ENCODE data around the gene ASCC1.
"Not testable (repeated sequence)": the region's sequence is repeated elsewhere in the genome, so short reads cannot be mapped to it uniquely, and the experiment has no call there.

Gene ASCC1

DNA sequence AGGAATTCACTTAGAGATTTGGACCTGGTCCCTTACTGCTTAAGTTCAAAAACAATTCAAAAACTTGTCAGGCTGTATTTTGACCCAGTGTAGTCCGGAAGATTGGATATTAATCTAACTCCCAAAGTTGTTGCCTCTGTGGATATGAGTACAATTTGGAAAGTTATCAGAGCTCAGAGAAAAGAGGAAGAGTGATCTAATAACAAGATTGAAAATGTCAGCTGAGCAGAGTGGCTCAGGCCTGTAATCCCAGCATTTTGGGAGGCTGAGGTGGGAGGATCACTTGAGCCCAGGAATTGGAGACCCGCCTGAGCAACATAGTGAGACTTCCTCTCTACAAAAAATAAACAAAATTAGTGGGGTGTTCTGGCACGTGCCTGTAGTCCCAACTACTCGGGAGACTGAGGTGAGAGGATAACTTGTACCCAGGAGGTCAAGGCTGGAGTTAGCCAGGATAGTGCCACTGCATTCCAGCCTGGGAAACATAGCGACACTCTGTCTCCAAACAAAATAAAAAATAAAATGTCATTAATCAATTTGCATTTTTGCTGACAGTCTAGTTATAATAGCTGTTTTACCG lies 3.2 kb upstream of the ASCC1 start:
- no peak for DNase-seq

GRCh38 chr10:72218726-72219125 lies 2.6 kb upstream of the ASCC1 start:
- DNase-seq, result no peak

GRCh38 chr10:72218325-72218724 lies 2.2 kb upstream of the ASCC1 start:
- no peak for DNase-seq

GRCh38 chr10:72211832-72212231 lies 4.2 kb downstream of the ASCC1 start:
- DNase-seq, result not testable (repeated sequence)

DNA sequence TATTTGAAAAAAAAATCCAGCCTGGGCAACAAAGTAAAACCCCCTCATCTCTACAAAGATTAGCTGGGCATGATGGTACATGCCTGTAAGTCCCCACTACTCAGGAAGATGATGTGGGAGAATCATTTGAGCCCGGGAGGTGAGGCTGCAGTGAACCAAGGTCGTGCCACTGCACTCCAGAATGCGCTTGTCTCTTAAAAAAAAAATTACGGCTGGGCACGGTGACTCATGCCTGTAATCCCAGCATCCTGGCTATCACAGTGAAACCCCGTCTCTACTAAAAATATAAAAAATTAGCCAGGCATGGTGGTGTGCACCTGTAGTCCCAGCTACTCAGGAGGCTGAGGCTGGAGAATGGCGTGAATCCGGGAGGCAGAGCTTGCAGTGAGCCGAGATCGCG lies 4.7 kb downstream of the ASCC1 start:
- not testable (repeated sequence) for DNase-seq

DNA sequence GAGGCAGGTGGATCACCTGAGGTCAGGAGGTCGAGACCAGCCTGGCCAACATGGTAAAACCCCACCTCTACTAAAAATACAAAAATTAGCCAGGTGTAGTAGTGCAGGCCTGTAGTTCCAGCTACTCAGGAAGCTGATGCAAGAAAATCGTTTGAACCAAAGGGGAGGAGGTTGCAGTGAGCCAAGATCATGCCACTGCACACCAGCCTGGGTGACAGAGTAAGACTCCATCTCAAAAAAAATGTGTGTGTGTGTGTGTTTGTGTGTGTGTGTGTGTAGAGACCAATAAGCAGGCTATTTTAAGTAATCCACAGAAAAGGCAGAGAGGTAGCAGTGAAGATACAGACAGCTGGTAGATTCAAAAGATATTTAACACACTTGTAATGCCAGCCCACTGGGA lies 7.5 kb downstream of the ASCC1 start:
- not testable (repeated sequence) for DNase-seq

- no peak for DNase-seq
These were observed 9.4 kb downstream of the ASCC1 start for GRCh38 chr10:72206511-72207229.

DNA sequence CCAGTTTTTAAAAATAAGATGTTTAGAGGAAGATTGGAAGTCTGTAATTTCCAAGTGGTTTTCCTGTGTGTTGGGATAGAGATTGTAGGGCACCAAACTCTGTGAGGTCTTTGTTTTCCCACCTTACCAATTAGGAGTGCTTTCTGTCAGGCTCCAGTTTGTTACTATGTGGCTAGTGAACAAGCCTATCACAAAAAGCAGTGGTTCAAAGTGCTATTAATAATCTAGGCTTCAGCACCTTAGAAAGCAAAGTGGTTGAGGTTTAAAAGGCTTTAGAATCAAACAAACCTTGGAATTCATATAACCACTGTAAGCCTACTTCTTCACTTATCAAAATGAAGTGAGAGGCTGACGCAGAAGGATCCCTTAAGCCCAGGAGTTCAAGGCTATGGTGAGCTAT lies 11.4 kb downstream of the ASCC1 start:
- DNase-seq, result no peak

- no peak for DNase-seq
These were observed 11.8 kb downstream of the ASCC1 start for GRCh38 chr10:72204296-72204695.

DNA sequence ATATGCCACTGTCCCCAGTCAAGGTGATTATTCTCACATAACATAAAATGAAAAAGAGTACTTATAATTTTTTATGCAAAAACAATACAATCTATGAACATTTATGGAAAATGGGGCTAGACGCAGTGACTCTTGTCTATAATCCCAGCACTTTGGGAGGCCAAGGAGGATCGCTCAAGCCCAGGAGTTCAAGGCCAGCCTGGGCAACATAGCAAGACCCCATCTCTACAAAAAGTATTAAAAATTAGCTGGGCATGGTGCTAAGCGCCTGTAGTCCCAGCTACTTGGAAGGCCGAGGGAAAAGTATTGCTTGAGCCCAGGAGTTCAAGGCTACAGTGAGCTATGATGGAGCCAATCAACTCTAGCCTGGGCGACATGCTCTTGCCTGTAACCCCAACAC lies 14.8 kb downstream of the ASCC1 start:
- DNase-seq, result no peak

- no peak for DNase-seq
These were observed 15.2 kb downstream of the ASCC1 start for GRCh38 chr10:72200883-72201282.

DNA sequence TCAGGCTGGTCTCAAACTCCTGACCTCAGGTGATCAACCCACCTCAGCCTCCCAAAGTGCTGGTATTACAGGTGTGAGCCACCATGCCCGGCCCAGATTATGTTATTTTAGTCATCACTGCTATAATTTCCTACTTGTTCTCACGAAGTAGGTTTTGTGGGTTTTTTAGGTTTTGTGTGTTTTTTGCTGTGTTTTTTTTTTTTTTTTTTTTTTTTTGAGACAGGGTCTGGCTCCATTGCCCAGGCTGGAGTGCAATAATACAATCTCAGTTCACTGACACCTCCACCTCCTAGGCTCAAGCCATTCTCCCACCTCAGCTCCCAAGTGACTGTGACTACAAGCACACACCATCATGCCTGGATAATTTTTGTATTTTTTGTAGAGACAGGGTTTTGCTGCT lies 21.1 kb downstream of the ASCC1 start:
- DNase-seq, result no peak

DNA sequence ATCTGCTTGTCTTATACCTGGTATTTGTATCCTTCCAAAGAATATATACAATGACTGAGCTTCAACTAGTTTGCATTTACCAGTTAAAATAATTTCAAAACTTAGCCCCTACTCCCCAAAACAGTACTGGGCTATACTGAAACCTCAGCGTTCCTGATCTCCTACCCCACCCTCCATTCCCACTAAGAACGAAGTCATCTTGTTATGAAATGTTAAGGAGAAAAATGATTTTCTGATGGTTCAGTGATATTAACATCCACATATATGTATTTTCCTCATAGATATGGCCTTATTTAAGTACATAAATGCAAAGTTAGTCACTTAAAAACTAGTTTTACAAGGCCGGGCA lies 29.1 kb downstream of the ASCC1 start:
- no peak for DNase-seq

GRCh38 chr10:72186258-72186981 lies 29.7 kb downstream of the ASCC1 start:
- DNase-seq, result no peak

DNA sequence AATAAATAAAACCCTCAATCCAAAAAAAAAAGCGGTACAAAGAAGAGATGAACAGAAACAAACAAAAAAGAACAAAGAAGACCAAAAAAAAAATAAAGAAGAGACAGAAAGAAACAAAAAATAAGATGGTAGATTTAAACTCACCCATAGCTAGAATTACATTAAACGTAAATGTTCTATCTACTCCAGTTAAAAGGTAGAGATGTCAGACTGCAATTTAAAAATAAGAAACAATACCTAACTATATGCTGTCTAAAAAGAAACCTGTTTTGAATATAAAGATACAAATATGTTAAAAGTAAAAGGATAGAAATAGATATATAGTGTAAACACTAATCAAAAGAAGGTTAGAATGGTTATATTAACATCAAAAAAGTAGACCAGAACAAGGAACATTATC lies 31.9 kb downstream of the ASCC1 start:
- DNase-seq, result no peak

DNA sequence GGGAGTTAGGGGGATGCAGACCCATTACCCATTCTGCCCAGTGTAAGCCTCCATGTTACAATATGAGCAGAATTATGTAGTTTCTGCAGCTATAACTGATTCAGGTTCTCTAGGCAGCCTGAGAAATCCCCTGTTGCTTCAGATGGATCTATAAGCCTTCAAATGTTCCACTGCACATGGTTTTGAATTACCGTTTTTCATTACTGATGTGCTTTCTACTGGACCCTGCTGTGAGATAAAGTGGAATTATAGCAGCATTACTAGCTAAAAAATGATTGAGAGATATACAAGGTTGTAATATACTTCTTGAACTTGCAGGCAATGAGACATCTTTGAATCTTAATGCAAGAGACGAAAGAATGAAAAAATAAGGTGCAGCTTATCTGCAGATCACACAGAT lies 38.6 kb downstream of the ASCC1 start:
- no peak for DNase-seq

GRCh38 chr10:72176701-72177100 lies 39.4 kb downstream of the ASCC1 start:
- DNase-seq, result no peak

DNA sequence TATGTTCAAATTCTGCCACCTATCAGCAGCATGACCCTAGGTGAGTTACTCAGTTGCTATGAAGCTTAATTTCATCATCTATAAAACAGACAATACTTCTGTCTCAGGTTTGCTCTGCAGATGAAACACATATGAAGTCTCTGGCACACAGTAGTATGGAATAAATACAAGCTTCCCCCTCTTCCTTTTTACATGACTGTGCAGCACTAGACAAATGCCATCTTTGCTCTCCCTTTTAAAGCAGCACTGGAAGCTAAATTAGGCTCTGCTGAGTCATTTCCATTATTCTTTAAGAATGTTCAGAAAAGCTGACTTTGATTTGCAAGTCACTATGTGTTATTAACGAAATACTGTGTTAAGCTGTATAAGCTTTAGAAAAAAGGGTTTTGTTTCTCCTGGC lies 40.9 kb downstream of the ASCC1 start:
- DNase-seq, result peak; percentile 31

GRCh38 chr10:72174297-72174662 lies 41.8 kb downstream of the ASCC1 start:
- no peak for DNase-seq

DNA sequence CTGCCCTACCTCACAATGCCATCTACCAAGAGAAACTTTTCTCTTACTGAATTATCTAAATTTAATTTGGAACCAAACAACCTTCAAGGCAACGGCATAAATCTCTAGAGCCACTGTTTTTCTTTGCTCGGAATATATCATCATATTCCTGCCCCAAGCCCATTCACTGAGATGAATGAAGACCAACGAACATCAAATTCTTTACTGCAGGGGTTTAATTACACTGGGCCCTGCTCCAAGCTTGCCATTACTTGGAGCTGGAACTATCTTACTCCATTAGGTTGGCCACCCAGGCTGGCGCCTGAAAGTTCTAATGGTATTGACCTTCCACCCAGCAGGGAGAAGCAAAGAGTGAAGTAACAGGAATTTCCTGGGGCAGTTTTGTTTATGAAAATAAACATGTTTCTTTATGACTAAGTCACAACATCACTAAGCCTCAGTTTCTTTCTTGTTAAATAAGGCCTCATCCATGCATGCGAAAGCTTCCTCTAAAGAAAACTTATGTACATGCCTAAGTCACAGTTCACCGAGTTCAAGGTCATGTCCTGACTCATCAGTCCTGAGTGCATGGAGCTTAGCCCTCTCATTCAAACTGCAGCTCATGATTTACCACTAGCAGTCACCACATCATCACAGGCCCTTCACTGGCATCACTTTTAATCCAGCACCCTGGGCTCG lies 42.3 kb downstream of the ASCC1 start:
- DNase-seq, result no peak

- no peak for DNase-seq
These were observed 42.8 kb downstream of the ASCC1 start for GRCh38 chr10:72173262-72173618.

- DNase-seq, result no peak
These were observed 44.9 kb downstream of the ASCC1 start for GRCh38 chr10:72171175-72171630.

DNA sequence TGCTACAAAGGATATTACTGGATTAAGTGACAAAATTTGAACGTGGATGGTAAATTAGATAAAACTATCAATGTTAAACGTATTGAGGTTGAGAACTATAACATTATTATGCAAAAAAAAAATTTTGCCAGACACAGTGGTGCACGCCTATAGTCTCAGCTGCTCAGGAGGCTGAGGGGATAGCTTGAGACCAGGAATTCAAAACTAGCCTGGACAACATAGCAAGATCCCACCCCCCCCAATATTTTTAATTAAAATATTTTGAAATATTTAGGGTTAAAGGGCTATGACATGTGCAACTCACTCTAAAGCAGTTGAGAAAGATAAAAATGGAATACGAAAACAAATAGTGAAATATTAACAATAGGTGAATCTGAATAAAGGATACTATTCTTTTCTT lies 45.3 kb downstream of the ASCC1 start:
- no peak for DNase-seq

DNA sequence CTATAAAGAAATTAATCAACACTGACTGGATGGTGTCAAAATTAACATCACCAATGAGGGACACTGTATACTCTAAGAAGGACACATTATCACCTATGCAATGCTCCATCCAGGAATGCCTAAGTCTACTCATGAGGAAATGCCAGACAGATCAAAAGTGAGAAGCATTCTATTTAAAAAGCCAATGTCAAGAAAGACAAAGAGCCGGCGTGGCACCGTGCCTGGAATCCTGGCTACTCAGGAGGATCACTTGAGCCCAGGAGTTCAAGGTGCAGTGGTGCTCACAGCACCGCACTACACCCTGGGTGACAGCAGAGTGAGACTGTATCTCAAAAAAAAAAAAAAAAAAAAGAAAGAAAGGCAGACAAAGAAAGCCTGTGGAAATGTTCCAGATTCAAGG lies 45.8 kb downstream of the ASCC1 start:
- DNase-seq, result no peak
